CD4-positive, alpha-beta T cell (primary cell): ENCODE data around the gene CIB4. TPM values are rescaled to one million over a fixed set of nuclear protein-coding genes. Genes with fewer than 3 reads are reported as not detected.

Experiments
- ATAC-seq: fragments of 200-7000 bp; cut with Tn5 transposase; one replicate; pipeline ENCODE4 v1.10.0; 2022; ENCODE audit warnings: mild to moderate bottlenecking; ENCODE audit not compliant: poor library complexity
- CTCF ChIA-PET: fragments of 350-600 bp; sonication (Branson Sonifier 250); formaldehyde crosslinking; loops from one replicate; lab custom pipeline; 2021; ENCODE audit warnings: antibody characterized with exemption, inconsistent platforms; lab: Charles Lee
- POLR2A ChIA-PET: fragments of 350-600 bp; sonication (Branson Sonifier 250); formaldehyde crosslinking; loops from one replicate; lab custom pipeline; 2021; ENCODE audit warnings: antibody characterized with exemption, inconsistent platforms; lab: Charles Lee
- DNase-seq, 14 experiments: peaks; one replicate each; pipeline ENCODE4 v3.0.0-alpha.2; 2013 to 2020; ENCODE audit warnings: mixed read lengths in 2 of 14
- H3K27ac ChIP-seq, 2 donors: one replicate each; pipeline versions ENCODE4 v1.5.1 to v1.7.0; 2013; ENCODE audit warnings: low read length in 2 of 2, low read depth in 1 of 2, mild to moderate bottlenecking in 1 of 2
- H3K27me3 ChIP-seq, 2 experiments: 1 replicate in 1 of 2; 2 replicates in 1 of 2; pipeline versions ENCODE4 v1.6.1 to v1.7.0; 2013; ENCODE audit warnings: low read length in 2 of 2, control low read depth in 1 of 2, mild to moderate bottlenecking in 1 of 2, moderate library complexity in 1 of 2; ENCODE audit not compliant: insufficient read depth in 2 of 2, control insufficient read depth in 1 of 2
- H3K36me3 ChIP-seq: one replicate; pipeline ENCODE4 v1.6.1; 2013; ENCODE audit warnings: low read length, control low read depth; ENCODE audit not compliant: insufficient read depth
- H3K4me1 ChIP-seq: one replicate; pipeline ENCODE4 v1.6.1; 2013; ENCODE audit warnings: low read length, control low read depth; ENCODE audit not compliant: insufficient read depth
- H3K4me3 ChIP-seq: one replicate; pipeline ENCODE4 v1.5.1; 2013; ENCODE audit warnings: mild to moderate bottlenecking, low read length, moderate library complexity
- H3K9me3 ChIP-seq, 2 experiments: 1 replicate in 1 of 2; 2 replicates in 1 of 2; pipeline versions ENCODE4 v1.6.1 to v1.7.0; 2013; ENCODE audit warnings: low read length in 2 of 2, mild to moderate bottlenecking in 2 of 2, control low read depth in 1 of 2, moderate library complexity in 1 of 2; ENCODE audit not compliant: control insufficient read depth in 1 of 2, insufficient read depth in 1 of 2
- H3K27ac Mint-ChIP-seq: one replicate; pipeline ENCODE4 v1.8.0; 2020; ENCODE audit warnings: mixed read lengths
- H3K27me3 Mint-ChIP-seq: one replicate; pipeline ENCODE4 v1.8.0; 2021; ENCODE audit warnings: mixed read lengths
- H3K36me3 Mint-ChIP-seq: one replicate; pipeline ENCODE4 v1.8.0; 2021; ENCODE audit warnings: low read depth, mixed read lengths
- H3K4me1 Mint-ChIP-seq: one replicate; pipeline ENCODE4 v1.8.0; 2021; ENCODE audit warnings: low read depth, mixed read lengths
- H3K4me3 Mint-ChIP-seq: one replicate; pipeline ENCODE4 v1.8.0; 2020; ENCODE audit warnings: mild to moderate bottlenecking, mixed read lengths
- H3K9me3 Mint-ChIP-seq: one replicate; pipeline ENCODE4 v1.8.0; 2020; ENCODE audit warnings: mixed read lengths
- CTCF ChIP-seq: fragments of 200-600 bp; IDR thresholded peaks from one replicate; pipeline ENCODE4 v1.8.0; 2022; ENCODE audit warnings: antibody characterized with exemption, mild to moderate bottlenecking
- intact Hi-C, 2 experiments: fragments of 100-400 bp; cut with DNase I in 1 of 2; cut with micrococcal nuclease in 1 of 2; formaldehyde crosslinking; loops; one replicate each; pipeline versions ENCODE4 v1.15.1 to v1.9.0; 2023 to 2025; cut with DNase I, micrococcal nuclease
- total RNA-seq, 174 experiments: library from RNA in 2 of 174; stranded (reverse) in 2 of 174; gene quantifications; one replicate each; pipeline ENCODE4 v1.2.3 and lab custom pipeline; 2021 to 2026

CIB4 gene
- total RNA-seq, 2 experiments from 2014 or later = not detected

GRCh38 chr2:26609839-26610277, 31.3 kb downstream of the CIB4 start:
- no peaks in the 10 kb centered on the region for H3K9me3 Mint-ChIP-seq

DNA sequence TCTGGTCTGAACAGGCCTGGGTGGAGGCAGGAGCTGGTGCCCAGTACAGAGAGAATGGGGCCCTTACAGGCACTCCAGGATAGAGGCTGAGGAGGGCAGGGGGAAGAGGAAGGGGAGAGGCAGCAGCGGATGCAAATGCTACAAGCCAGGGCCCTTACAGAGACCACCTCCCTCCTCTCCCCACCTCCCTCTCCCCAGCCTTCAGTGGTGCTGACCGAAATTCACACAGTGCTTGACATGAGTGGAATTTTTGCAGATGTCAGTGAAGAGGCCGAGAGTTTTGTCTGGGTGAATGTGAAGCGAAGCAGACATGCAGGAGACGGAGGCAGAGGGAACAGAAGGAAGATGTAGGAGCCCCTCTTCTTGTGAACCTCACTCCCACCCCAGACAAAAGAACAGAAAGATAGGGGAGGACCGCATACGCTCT, 31.9 kb downstream of the CIB4 start:
- H3K4me1 ChIP-seq = peaks cover 17% of the 10 kb centered on the region
- intact Hi-C loops = loop anchor here (5.0 kb wide), 2 partner anchors 318 to 333 kb away; no protein-coding TSS in a partner anchor
- peaks cover 4% of the 10 kb centered on the region for H3K27me3 Mint-ChIP-seq
- H3K4me3 Mint-ChIP-seq = no peak overlapping the region
- H3K27me3 ChIP-seq = no peaks in the 10 kb centered on the region
- ATAC-seq (no peak), DNase-seq (no peak)
- ChIA-PET CTCF (no interaction called here), POLR2A (no interaction called here)
- H3K36me3 ChIP-seq = no peaks in the 10 kb centered on the region
- TF ChIP-seq CTCF = no peak
- no peaks in the 10 kb centered on the region for H3K36me3 Mint-ChIP-seq
- peaks cover 0 to under 1% of the 10 kb centered on the region in 2 experiments for H3K9me3 ChIP-seq
- no peak overlapping the region for H3K4me3 ChIP-seq
- H3K4me1 Mint-ChIP-seq = peaks cover 24% of the 10 kb centered on the region
- H3K27ac ChIP-seq = no peak overlapping the region
- H3K27ac Mint-ChIP-seq = peak overlapping the region; percentile 65
- no peaks in the 10 kb centered on the region for H3K9me3 Mint-ChIP-seq

More at GRCh38 chr2:26609839-26610277, 31.3 kb downstream of the CIB4 start:
- intact Hi-C loops = loop anchor here (5.0 kb wide), 2 partner anchors 317 to 332 kb away; no protein-coding TSS in a partner anchor
- H3K36me3 Mint-ChIP-seq = no peaks in the 10 kb centered on the region
- Histone ChIP-seq H3K9me3 (no peaks in the 10 kb centered on the region), H3K27me3 (peaks cover 0 to 2% of the 10 kb centered on the region in 2 experiments), H3K4me3 (no peak overlapping the region), H3K36me3 (no peaks in the 10 kb centered on the region), H3K27ac (no peak overlapping the region), H3K4me1 (peaks cover 17% of the 10 kb centered on the region)
- H3K4me3 Mint-ChIP-seq = no peak overlapping the region
- DNase-seq (peak in 4 of 14 experiments; percentile 8 to 46 (median 24)), ATAC-seq (peak; percentile 61)
- TF ChIP-seq CTCF = no peak
- ChIA-PET CTCF (no interaction called here), POLR2A (no interaction called here)
- peak overlapping the region; percentile 65 for H3K27ac Mint-ChIP-seq
- H3K4me1 Mint-ChIP-seq = peaks cover 24% of the 10 kb centered on the region
- peaks cover 4% of the 10 kb centered on the region for H3K27me3 Mint-ChIP-seq

- Mint-ChIP-seq H3K9me3 (no peaks in the 10 kb centered on the region), H3K4me3 (no peak overlapping the region), H3K27me3 (peaks cover 4% of the 10 kb centered on the region), H3K36me3 (no peaks in the 10 kb centered on the region), H3K4me1 (peaks cover 24% of the 10 kb centered on the region), H3K27ac (no peak overlapping the region)
- peaks cover 0 to 5% of the 10 kb centered on the region in 2 experiments for H3K9me3 ChIP-seq
- CTCF ChIA-PET = no interaction called here
- H3K27me3 ChIP-seq = no peaks in the 10 kb centered on the region
- ATAC-seq (no peak), DNase-seq (no peak)
- peaks cover 17% of the 10 kb centered on the region for H3K4me1 ChIP-seq
- no peaks in the 10 kb centered on the region for H3K36me3 ChIP-seq
- intact Hi-C loops = loop anchor here (5.0 kb wide), 2 partner anchors 319 to 334 kb away; no protein-coding TSS in a partner anchor
- H3K27ac ChIP-seq = no peak overlapping the region
- POLR2A ChIA-PET = no interaction called here
- no peak for TF ChIP-seq CTCF
- no peak overlapping the region for H3K4me3 ChIP-seq
Observed at GRCh38 chr2:26608557-26608956, 32.6 kb downstream of the CIB4 start.
